ENCODE measurements around the gene CHCHD10. TPM values are rescaled to one million over a fixed set of nuclear protein-coding genes. Genes with fewer than 3 reads are reported as not detected.
A peak's percentile ranks its signal among the peaks of the same experiment; 100 is the strongest.

Gene CHCHD10
- polyA plus RNA-seq, 2 of the 4 experiments (the other 2 are of a cell fraction) = 33.0 to 85.4 TPM

- Histone ChIP-seq H3K4me3 (no peak overlapping the region), H3K27ac (no peak overlapping the region), H3K4me1 (no peaks in the 10 kb centered on the region), H3K9me3 (no peaks in the 10 kb centered on the region), H3K4me2 (no peak overlapping the region)
- FAIRE-seq = no peak
- no peak for ATAC-seq
- TF ChIP-seq JUNB (IDR thresholded peaks at IDR 0.05) (no peak), NFE2L2 (conservative IDR thresholded peaks at IDR 0.05; ENCODE audit: low read length) (no peak), CBX2 (IDR thresholded peaks at IDR 0.05; ENCODE audit: borderline replicate concordance, low read depth) (no peak), RFX5 (IDR thresholded peaks at IDR 0.05) (no peak), RAD21 (conservative IDR thresholded peaks at IDR 0.05 in 1 of 2, IDR thresholded peaks at IDR 0.05 in 1 of 2) (no peak), CEBPB (IDR thresholded peaks at IDR 0.05) (peak in 1 of 2 experiments; percentile 47; a peak in 1 of 4 replicates)
- 92% methylated on average over 4 of the region's 4 CpGs for WGBS (ENCODE audit: missing lambda C conversion rate)
- ChIA-PET CTCF (interaction anchor here (2.7 to 3.8 kb wide), 2 partner anchors 37 to 45 kb away, joined by 7 to 18 read pairs; partner anchors contain the start of gene CHCHD10), POLR2A (no interaction called here)
- no peak for DNase-seq (ENCODE audit: low read depth in 1 of 2, low spot score in 1 of 2)
Measured at GRCh38 chr22:23812378-23812777, 44.6 kb upstream of the CHCHD10 start.

- ChIA-PET POLR2A (no interaction called here), CTCF (no interaction called here)
- Histone ChIP-seq H3K4me2 (no peak overlapping the region), H3K9me3 (no peaks in the 10 kb centered on the region), H3K4me3 (no peak overlapping the region), H3K27ac (no peak overlapping the region), H3K4me1 (no peaks in the 10 kb centered on the region)
- TF ChIP-seq MAZ (IDR thresholded peaks at IDR 0.05; ENCODE audit: borderline replicate concordance, low read depth, low read length) (no peak), FOSB (CRISPR knock-in tag; IDR thresholded peaks at IDR 0.05) (no peak), ZSCAN20 (CRISPR knock-in tag; IDR thresholded peaks at IDR 0.05) (no peak), SMC3 (IDR thresholded peaks at IDR 0.05) (no peak), HOXB5 (CRISPR knock-in tag; IDR thresholded peaks at IDR 0.05) (no peak), KDM5A (IDR thresholded peaks at IDR 0.05) (no peak), BCL3 (IDR thresholded peaks at IDR 0.05) (no peak), EHMT2 (IDR thresholded peaks at IDR 0.05; ENCODE audit: low read depth) (no peak), ZNF302 (CRISPR knock-in tag; IDR thresholded peaks at IDR 0.05) (no peak), FOXS1 (CRISPR knock-in tag; IDR thresholded peaks at IDR 0.05) (no peak), JUNB (IDR thresholded peaks at IDR 0.05) (no peak)
- no peak for FAIRE-seq
- WGBS (ENCODE audit: missing lambda C conversion rate) = 86% methylated on average over 1 of the region's 1 CpG
- no peak for ATAC-seq
- no peak for DNase-seq (ENCODE audit: low read depth in 1 of 2, low spot score in 1 of 2)
Measured at GRCh38 chr22:23806837-23807236, 39.1 kb upstream of the CHCHD10 start.

- Histone ChIP-seq H3K4me1 (no peaks in the 10 kb centered on the region), H3K9me3 (no peaks in the 10 kb centered on the region), H3K27ac (no peak overlapping the region), H3K4me3 (no peak overlapping the region), H3K4me2 (no peak overlapping the region)
- no peak for FAIRE-seq
- TF ChIP-seq MAZ (IDR thresholded peaks at IDR 0.05; ENCODE audit: borderline replicate concordance, low read depth, low read length) = no peak
- no peak for TF ChIP-seq RFX5 (IDR thresholded peaks at IDR 0.05)
- no peak for TF ChIP-seq HOXB13 (CRISPR knock-in tag; IDR thresholded peaks at IDR 0.05; ENCODE audit: low read depth)
- no peak for TF ChIP-seq TFCP2L1 (CRISPR knock-in tag; IDR thresholded peaks at IDR 0.05)
- TF ChIP-seq EHMT2 (IDR thresholded peaks at IDR 0.05; ENCODE audit: low read depth) = no peak
- DNase-seq (ENCODE audit: low read depth in 1 of 2, low spot score in 1 of 2) = no peak
- ChIA-PET CTCF (interaction anchor here (1.1 to 2.5 kb wide), 3 partner anchors 15 to 45 kb away, joined by 4 to 7 read pairs (median 4); no protein-coding TSS in a partner anchor), POLR2A (no interaction called here)
- no peak for ATAC-seq
- WGBS (ENCODE audit: missing lambda C conversion rate) = 86% methylated on average over 11 of the region's 12 CpGs
Measured at GRCh38 chr22:23804781-23805291, 37.1 kb upstream of the CHCHD10 start.

- ATAC-seq (no peak), DNase-seq (ENCODE audit: low read depth in 1 of 2, low spot score in 1 of 2) (no peak), FAIRE-seq (no peak)
- POLR2A ChIA-PET = no interaction called here
- whole genome bisulfite sequencing (ENCODE audit: missing lambda C conversion rate) = 87% methylated on average over 14 of the region's 21 CpGs
- H3K4me1 ChIP-seq = no peaks in the 10 kb centered on the region
- no peak overlapping the region for H3K4me2 ChIP-seq
- H3K27ac ChIP-seq = no peak overlapping the region
- H3K4me3 ChIP-seq = no peak overlapping the region
- CTCF ChIA-PET = interaction anchor here (1.8 to 2.5 kb wide), 2 partner anchors 34 to 46 kb away, joined by 6 to 7 read pairs; no protein-coding TSS in a partner anchor
- no peaks in the 10 kb centered on the region for H3K9me3 ChIP-seq
- TF ChIP-seq RNF2 (IDR thresholded peaks at IDR 0.05; ENCODE audit: borderline replicate concordance, low read depth) = no peak
- no peak for TF ChIP-seq MAFK (IDR thresholded peaks at IDR 0.05; ENCODE audit: partially characterized antibody)
- TF ChIP-seq BCL3 (IDR thresholded peaks at IDR 0.05) = no peak
- no peak for TF ChIP-seq HOXA7 (CRISPR knock-in tag; IDR thresholded peaks at IDR 0.05)
- no peak for TF ChIP-seq BHLHE40 (IDR thresholded peaks at IDR 0.05; ENCODE audit: low read depth, low read length)
- TF ChIP-seq EHF (CRISPR knock-in tag; IDR thresholded peaks at IDR 0.05) = no peak
- no peak for TF ChIP-seq SREBF2 (IDR thresholded peaks at IDR 0.05)
- no peak for TF ChIP-seq KDM5A (IDR thresholded peaks at IDR 0.05)
- TF ChIP-seq E2F6 (IDR thresholded peaks at IDR 0.05; ENCODE audit: borderline replicate concordance, low read depth) = no peak
- TF ChIP-seq NPAS2 (CRISPR knock-in tag; IDR thresholded peaks at IDR 0.05; ENCODE audit: borderline replicate concordance) = no peak
- no peak for TF ChIP-seq KDM1A (IDR thresholded peaks at IDR 0.05; ENCODE audit: low read depth)
- no peak for TF ChIP-seq TP53 (CRISPR knock-in tag; IDR thresholded peaks at IDR 0.05)
Measured at GRCh38 chr22:23803001-23803819, 35.4 kb upstream of the CHCHD10 start.
